ENCODE measurements around the gene SLC9A4.

SLC9A4 gene

GRCh38 chr2:102473020-102473419 is at the start of gene SLC9A4:
TSS of gene SLC9A4 (plus strand) at chr2:102473226. CDS start at chr2:102473760, 534 bp downstream.
- Histone ChIP-seq H3K9me3 (ENCODE audit: control insufficient read depth, insufficient read depth, low read depth, low read length) (no peaks in the 10 kb centered on the region; the same call in 1 of the 2 replicates), H3K27me3 (ENCODE audit: control insufficient read depth, insufficient read depth, low read length) (no peaks in the 10 kb centered on the region)

GRCh38 chr2:102423368-102423767 is 49.7 kb upstream of the SLC9A4 start:
- Histone ChIP-seq H3K36me3 (ENCODE audit: control insufficient read depth, insufficient read depth, low read length) (no peaks in the 10 kb centered on the region), H3K27me3 (ENCODE audit: control insufficient read depth, insufficient read depth, low read length) (peaks cover 4% of the 10 kb centered on the region; the same call in 1 of the 2 replicates), H3K9me3 (ENCODE audit: control insufficient read depth, insufficient read depth, low read depth, low read length) (no peaks in the 10 kb centered on the region), H3K9ac (ENCODE audit: low read length) (no peak overlapping the region), H3K27ac (ENCODE audit: low read depth, low read length) (no peak overlapping the region), H3K4me1 (ENCODE audit: control insufficient read depth, insufficient read depth, low read length) (no peaks in the 10 kb centered on the region), H3K4me3 (ENCODE audit: low read depth, low read length) (no peak overlapping the region)

More at GRCh38 chr2:102473020-102473419, at the start of gene SLC9A4:
- Histone ChIP-seq H3K4me1 (ENCODE audit: control insufficient read depth, insufficient read depth, low read length) (no peaks in the 10 kb centered on the region), H3K9ac (ENCODE audit: low read length) (no peak within 1 kb of the TSS), H3K4me3 (ENCODE audit: low read depth, low read length) (no peak within 1 kb of the TSS), H3K27ac (ENCODE audit: low read depth, low read length) (no peak within 1 kb of the TSS), H3K36me3 (ENCODE audit: control insufficient read depth, insufficient read depth, low read length) (no peaks in the 10 kb centered on the region)

- H3K9ac ChIP-seq (ENCODE audit: low read length): no peak overlapping the region
- H3K36me3 ChIP-seq (ENCODE audit: control insufficient read depth, insufficient read depth, low read length): no peaks in the 10 kb centered on the region
- no peaks in the 10 kb centered on the region for H3K4me1 ChIP-seq (ENCODE audit: control insufficient read depth, insufficient read depth, low read length)
- H3K27me3 ChIP-seq (ENCODE audit: control insufficient read depth, insufficient read depth, low read length): peaks cover 4% of the 10 kb centered on the region; the same call in 1 of the 2 replicates
- H3K27ac ChIP-seq (ENCODE audit: low read depth, low read length): no peak overlapping the region
- no peaks in the 10 kb centered on the region for H3K9me3 ChIP-seq (ENCODE audit: control insufficient read depth, insufficient read depth, low read depth, low read length)
- no peak overlapping the region for H3K4me3 ChIP-seq (ENCODE audit: low read depth, low read length)
Measured at GRCh38 chr2:102424754-102425153, 48.3 kb upstream of the SLC9A4 start.

GRCh38 chr2:102425441-102426132 is 47.4 kb upstream of the SLC9A4 start:
- Histone ChIP-seq H3K27ac (ENCODE audit: low read depth, low read length) (no peak overlapping the region), H3K4me3 (ENCODE audit: low read depth, low read length) (no peak overlapping the region), H3K36me3 (ENCODE audit: control insufficient read depth, insufficient read depth, low read length) (no peaks in the 10 kb centered on the region), H3K9ac (ENCODE audit: low read length) (no peak overlapping the region), H3K9me3 (ENCODE audit: control insufficient read depth, insufficient read depth, low read depth, low read length) (no peaks in the 10 kb centered on the region), H3K27me3 (ENCODE audit: control insufficient read depth, insufficient read depth, low read length) (no peaks in the 10 kb centered on the region), H3K4me1 (ENCODE audit: control insufficient read depth, insufficient read depth, low read length) (no peaks in the 10 kb centered on the region)

GRCh38 chr2:102427249-102427648 is 45.8 kb upstream of the SLC9A4 start:
- Histone ChIP-seq H3K9me3 (ENCODE audit: control insufficient read depth, insufficient read depth, low read depth, low read length) (no peaks in the 10 kb centered on the region), H3K4me1 (ENCODE audit: control insufficient read depth, insufficient read depth, low read length) (no peaks in the 10 kb centered on the region), H3K27me3 (ENCODE audit: control insufficient read depth, insufficient read depth, low read length) (no peaks in the 10 kb centered on the region), H3K9ac (ENCODE audit: low read length) (no peak overlapping the region), H3K4me3 (ENCODE audit: low read depth, low read length) (no peak overlapping the region), H3K36me3 (ENCODE audit: control insufficient read depth, insufficient read depth, low read length) (no peaks in the 10 kb centered on the region), H3K27ac (ENCODE audit: low read depth, low read length) (no peak overlapping the region)

- no peaks in the 10 kb centered on the region for H3K9me3 ChIP-seq (ENCODE audit: control insufficient read depth, insufficient read depth, low read depth, low read length)
- no peaks in the 10 kb centered on the region for H3K27me3 ChIP-seq (ENCODE audit: control insufficient read depth, insufficient read depth, low read length)
- no peak overlapping the region for H3K9ac ChIP-seq (ENCODE audit: low read length)
- H3K4me1 ChIP-seq (ENCODE audit: control insufficient read depth, insufficient read depth, low read length): no peaks in the 10 kb centered on the region
- no peak overlapping the region for H3K27ac ChIP-seq (ENCODE audit: low read depth, low read length)
- no peak overlapping the region for H3K4me3 ChIP-seq (ENCODE audit: low read depth, low read length)
- no peaks in the 10 kb centered on the region for H3K36me3 ChIP-seq (ENCODE audit: control insufficient read depth, insufficient read depth, low read length)
Measured at GRCh38 chr2:102428573-102428972, 44.5 kb upstream of the SLC9A4 start.

GRCh38 chr2:102432386-102432785 is 40.6 kb upstream of the SLC9A4 start:
- H3K27me3 ChIP-seq (ENCODE audit: control insufficient read depth, insufficient read depth, low read length): no peaks in the 10 kb centered on the region
- no peak overlapping the region for H3K9ac ChIP-seq (ENCODE audit: low read length)
- H3K4me1 ChIP-seq (ENCODE audit: control insufficient read depth, insufficient read depth, low read length): no peaks in the 10 kb centered on the region
- no peaks in the 10 kb centered on the region for H3K9me3 ChIP-seq (ENCODE audit: control insufficient read depth, insufficient read depth, low read depth, low read length)
- H3K36me3 ChIP-seq (ENCODE audit: control insufficient read depth, insufficient read depth, low read length): no peaks in the 10 kb centered on the region
- no peak overlapping the region for H3K27ac ChIP-seq (ENCODE audit: low read depth, low read length)
- no peak overlapping the region for H3K4me3 ChIP-seq (ENCODE audit: low read depth, low read length)

- Histone ChIP-seq H3K36me3 (ENCODE audit: control insufficient read depth, insufficient read depth, low read length) (no peaks in the 10 kb centered on the region), H3K27ac (ENCODE audit: low read depth, low read length) (no peak overlapping the region), H3K9ac (ENCODE audit: low read length) (no peak overlapping the region), H3K27me3 (ENCODE audit: control insufficient read depth, insufficient read depth, low read length) (no peaks in the 10 kb centered on the region), H3K4me1 (ENCODE audit: control insufficient read depth, insufficient read depth, low read length) (no peaks in the 10 kb centered on the region), H3K4me3 (ENCODE audit: low read depth, low read length) (no peak overlapping the region), H3K9me3 (ENCODE audit: control insufficient read depth, insufficient read depth, low read depth, low read length) (no peaks in the 10 kb centered on the region)
Measured at GRCh38 chr2:102433973-102434654, 38.9 kb upstream of the SLC9A4 start.

GRCh38 chr2:102434655-102435381 is 38.2 kb upstream of the SLC9A4 start:
- Histone ChIP-seq H3K27me3 (ENCODE audit: control insufficient read depth, insufficient read depth, low read length) (no peaks in the 10 kb centered on the region), H3K4me3 (ENCODE audit: low read depth, low read length) (no peak overlapping the region), H3K9me3 (ENCODE audit: control insufficient read depth, insufficient read depth, low read depth, low read length) (no peaks in the 10 kb centered on the region), H3K36me3 (ENCODE audit: control insufficient read depth, insufficient read depth, low read length) (no peaks in the 10 kb centered on the region), H3K9ac (ENCODE audit: low read length) (no peak overlapping the region), H3K4me1 (ENCODE audit: control insufficient read depth, insufficient read depth, low read length) (no peaks in the 10 kb centered on the region), H3K27ac (ENCODE audit: low read depth, low read length) (no peak overlapping the region)

- no peaks in the 10 kb centered on the region for H3K36me3 ChIP-seq (ENCODE audit: control insufficient read depth, insufficient read depth, low read length)
- H3K9ac ChIP-seq (ENCODE audit: low read length): no peak overlapping the region
- no peak overlapping the region for H3K4me3 ChIP-seq (ENCODE audit: low read depth, low read length)
- H3K9me3 ChIP-seq (ENCODE audit: control insufficient read depth, insufficient read depth, low read depth, low read length): no peaks in the 10 kb centered on the region
- H3K27ac ChIP-seq (ENCODE audit: low read depth, low read length): no peak overlapping the region
- no peaks in the 10 kb centered on the region for H3K4me1 ChIP-seq (ENCODE audit: control insufficient read depth, insufficient read depth, low read length)
- H3K27me3 ChIP-seq (ENCODE audit: control insufficient read depth, insufficient read depth, low read length): no peaks in the 10 kb centered on the region
Measured at GRCh38 chr2:102435741-102436140, 37.3 kb upstream of the SLC9A4 start.

- no peak overlapping the region for H3K4me3 ChIP-seq (ENCODE audit: low read depth, low read length)
- H3K36me3 ChIP-seq (ENCODE audit: control insufficient read depth, insufficient read depth, low read length): no peaks in the 10 kb centered on the region
- no peaks in the 10 kb centered on the region for H3K27me3 ChIP-seq (ENCODE audit: control insufficient read depth, insufficient read depth, low read length)
- no peaks in the 10 kb centered on the region for H3K9me3 ChIP-seq (ENCODE audit: control insufficient read depth, insufficient read depth, low read depth, low read length)
- H3K27ac ChIP-seq (ENCODE audit: low read depth, low read length): no peak overlapping the region
- H3K9ac ChIP-seq (ENCODE audit: low read length): no peak overlapping the region
- no peaks in the 10 kb centered on the region for H3K4me1 ChIP-seq (ENCODE audit: control insufficient read depth, insufficient read depth, low read length)
Measured at GRCh38 chr2:102436323-102436722, 36.7 kb upstream of the SLC9A4 start.

Measured in HUES6 (cell line).